Lung (tissue), 12 donors: ENCODE data around the gene SUV39H1. TPM values are rescaled to one million over a fixed set of nuclear protein-coding genes. Genes with fewer than 3 reads are reported as not detected.
"Not testable (repeated sequence)": the region's sequence is repeated elsewhere in the genome, so short reads cannot be mapped to it uniquely, and the experiment has no call there.

ENCODE experiments used
- ATAC-seq: fragments of 200-7000 bp; cut with Tn5 transposase; one replicate; pipeline ENCODE4 v1.9.1; 2020; ENCODE audit warnings: moderate number of reproducible peaks; ENCODE audit not compliant: insufficient read depth, low FRiP score
- DNase-seq, 3 donors: peaks; one replicate each; pipeline ENCODE4 v3.0.0-alpha.2; 2013 to 2017
- H3K27ac ChIP-seq, 2 donors: one replicate each; pipeline ENCODE4 v1.5.1; 2013; ENCODE audit warnings: mild to moderate bottlenecking in 2 of 2, moderate library complexity in 2 of 2, control low read depth in 1 of 2, inconsistent platforms in 1 of 2, low read depth in 1 of 2, low read length in 1 of 2
- H3K27me3 ChIP-seq, 3 donors: one replicate each; pipeline ENCODE4 v1.5.1; 2013; ENCODE audit warnings: low read length in 2 of 3; ENCODE audit not compliant: control insufficient read depth in 3 of 3, insufficient read depth in 3 of 3
- H3K36me3 ChIP-seq, 4 donors: one replicate each; pipeline ENCODE4 v1.5.1; 2013; ENCODE audit warnings: low read length in 4 of 4, mild to moderate bottlenecking in 1 of 4, moderate library complexity in 1 of 4; ENCODE audit not compliant: control insufficient read depth in 4 of 4, insufficient read depth in 4 of 4
- H3K4me1 ChIP-seq, 5 donors: one replicate each; pipeline ENCODE4 v1.5.1; 2013; ENCODE audit warnings: low read length in 5 of 5, mild to moderate bottlenecking in 2 of 5, moderate library complexity in 1 of 5; ENCODE audit not compliant: control insufficient read depth in 5 of 5, insufficient read depth in 5 of 5
- H3K4me3 ChIP-seq: one replicate; pipeline ENCODE4 v1.5.1; 2013; ENCODE audit warnings: mild to moderate bottlenecking, control low read depth, moderate library complexity
- H3K9ac ChIP-seq, 2 donors: one replicate each; pipeline ENCODE4 v1.5.1; 2013; ENCODE audit warnings: low read length in 2 of 2, control low read depth in 1 of 2; ENCODE audit not compliant: insufficient read depth in 1 of 2
- H3K9me3 ChIP-seq, 4 donors: one replicate each; pipeline ENCODE4 v1.5.1; 2013; ENCODE audit warnings: low read length in 3 of 4, mild to moderate bottlenecking in 1 of 4, moderate library complexity in 1 of 4; ENCODE audit not compliant: control insufficient read depth in 4 of 4, insufficient read depth in 3 of 4
- WGBS, 2 donors: extraction: QIAGEN DNeasy Blood & Tissue Kit; methylation state at CpG; one replicate each; pipeline ENCODE4 v1.1.7; 2013; 5-methylcytosine and 5-hydroxymethylcytosine counted together
- polyA plus RNA-seq, 2 donors: library from polyadenylated mRNA; stranded (reverse); fragments of 200-250 nt; gene quantifications; one replicate each; pipeline ENCODE4 v1.2.1, GENCODE V29; 2013
- total RNA-seq, 2 donors: library from RNA; depleted of rRNA in 1 of 2; stranded (reverse); fragments of >200 nt in 1 of 2; gene quantifications; one replicate each; pipeline ENCODE4 v1.2.1, GENCODE V29; 2014 to 2021
- TF ChIP-seq, protein P1 (sequence below): IDR thresholded peaks from 2 replicates; pipeline ENCODE4 v1.5.1; 2012; ENCODE audit warnings: mild to moderate bottlenecking; ENCODE audit errors: control extremely low read depth, extremely low read depth
- donor health status: control.
- donor health status: control.
- donor health status: Bipolar disorder and iron deficiency.
- donor health status: healthy.
- donor health status: DM: yes; HTN: yes; CAD: no.

Gene SUV39H1
- total and polyA plus RNA-seq, 4 donors = 2.4 to 6.8 (median 4.1) TPM

GRCh38 chrX:48666649-48667048 lies 29.9 kb upstream of the SUV39H1 start:
- H3K27ac ChIP-seq = no peak overlapping the region
- WGBS, 2 donors = 77 to 93% methylated on average over 4 of the region's 4 CpGs

GRCh38 chrX:48667509-48667908 lies 29.0 kb upstream of the SUV39H1 start:
- peaks cover 0 to 5% (median 0%) of the 10 kb centered on the region in 3 donors for H3K27me3 ChIP-seq
- peaks cover 0 to 3% (median 0%) of the 10 kb centered on the region in 4 donors for H3K9me3 ChIP-seq
- DNase-seq (no peak), ATAC-seq (no peak)
- H3K27ac ChIP-seq = no peak overlapping the region
- H3K36me3 ChIP-seq = no peaks in the 10 kb centered on the region
- H3K9ac ChIP-seq = no peak overlapping the region
- TF ChIP-seq, protein P1, sequence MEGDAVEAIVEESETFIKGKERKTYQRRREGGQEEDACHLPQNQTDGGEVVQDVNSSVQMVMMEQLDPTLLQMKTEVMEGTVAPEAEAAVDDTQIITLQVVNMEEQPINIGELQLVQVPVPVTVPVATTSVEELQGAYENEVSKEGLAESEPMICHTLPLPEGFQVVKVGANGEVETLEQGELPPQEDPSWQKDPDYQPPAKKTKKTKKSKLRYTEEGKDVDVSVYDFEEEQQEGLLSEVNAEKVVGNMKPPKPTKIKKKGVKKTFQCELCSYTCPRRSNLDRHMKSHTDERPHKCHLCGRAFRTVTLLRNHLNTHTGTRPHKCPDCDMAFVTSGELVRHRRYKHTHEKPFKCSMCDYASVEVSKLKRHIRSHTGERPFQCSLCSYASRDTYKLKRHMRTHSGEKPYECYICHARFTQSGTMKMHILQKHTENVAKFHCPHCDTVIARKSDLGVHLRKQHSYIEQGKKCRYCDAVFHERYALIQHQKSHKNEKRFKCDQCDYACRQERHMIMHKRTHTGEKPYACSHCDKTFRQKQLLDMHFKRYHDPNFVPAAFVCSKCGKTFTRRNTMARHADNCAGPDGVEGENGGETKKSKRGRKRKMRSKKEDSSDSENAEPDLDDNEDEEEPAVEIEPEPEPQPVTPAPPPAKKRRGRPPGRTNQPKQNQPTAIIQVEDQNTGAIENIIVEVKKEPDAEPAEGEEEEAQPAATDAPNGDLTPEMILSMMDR = no peak
- H3K4me1 ChIP-seq = no peaks in the 10 kb centered on the region
- WGBS, 2 donors = 34 to 69% methylated on average over 4 of the region's 4 CpGs
- no peak overlapping the region for H3K4me3 ChIP-seq

More at GRCh38 chrX:48666649-48667048, 29.9 kb upstream of the SUV39H1 start:
- H3K36me3 ChIP-seq = no peaks in the 10 kb centered on the region
- H3K27me3 ChIP-seq = peaks cover 0 to 3% (median 0%) of the 10 kb centered on the region in 3 donors
- ATAC-seq (no peak), DNase-seq (no peak)
- no peak overlapping the region for H3K9ac ChIP-seq
- TF ChIP-seq, protein P1 = no peak
- H3K9me3 ChIP-seq = peaks cover 0 to 3% (median 0%) of the 10 kb centered on the region in 4 donors
- H3K4me3 ChIP-seq = no peak overlapping the region
- H3K4me1 ChIP-seq = no peaks in the 10 kb centered on the region

DNA sequence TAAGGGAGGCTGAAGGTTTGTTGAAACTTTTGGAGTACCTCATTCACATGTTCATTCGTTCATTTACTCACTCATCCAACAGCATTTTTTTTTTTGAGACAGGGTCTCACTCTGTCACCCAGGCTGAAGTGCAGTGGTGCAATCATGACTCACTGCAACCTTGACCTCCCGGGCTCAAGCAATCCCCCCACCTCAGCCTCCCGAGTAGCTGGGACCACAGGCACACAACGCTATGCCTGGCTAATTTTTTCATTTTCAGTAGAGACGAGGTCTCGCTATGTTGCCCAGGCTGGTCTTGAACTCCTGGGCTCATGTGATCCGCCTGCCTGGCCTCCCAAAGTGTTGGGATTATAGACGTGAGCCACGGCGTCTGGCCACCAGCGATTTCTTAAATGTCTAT lies 28.3 kb upstream of the SUV39H1 start:
- H3K9me3 ChIP-seq, H3K27ac ChIP-seq, ATAC-seq, DNase-seq, H3K27me3 ChIP-seq, H3K9ac ChIP-seq, H3K36me3 ChIP-seq, H3K4me1 ChIP-seq, H3K4me3 ChIP-seq: not testable (repeated sequence)
- WGBS, 2 donors = 78 to 91% methylated on average over 11 of the region's 11 CpGs

- DNase-seq (peak; percentile 90 to 92 (median 91)), ATAC-seq (peak; percentile 93)
- Histone ChIP-seq H3K27ac (peak overlapping the region; percentile 87 to 91), H3K27me3 (peaks cover 0 to 5% (median 0%) of the 10 kb centered on the region in 3 donors), H3K9ac (peak overlapping the region; percentile 28 to 75), H3K4me3 (peak overlapping the region; percentile 62), H3K4me1 (peaks cover 0 to 3% (median 0%) of the 10 kb centered on the region in 5 donors), H3K9me3 (no peaks in the 10 kb centered on the region), H3K36me3 (no peaks in the 10 kb centered on the region)
- 0 to 40% methylated on average over 28 to 67 of the region's 67 CpGs for WGBS, 2 donors
- TF ChIP-seq, protein P1 = no peak
Measured at GRCh38 chrX:48676106-48676892, 20.2 kb upstream of the SUV39H1 start.
